Body of pancreas (tissue), 4 donors: ENCODE results near the gene YY1AP1. TPM values are rescaled to one million over a fixed set of nuclear protein-coding genes. Genes with fewer than 3 reads are reported as not detected.
A peak's percentile ranks its signal among the peaks of the same experiment; 100 is the strongest.
"Not testable (repeated sequence)": the region's sequence is repeated elsewhere in the genome, so short reads cannot be mapped to it uniquely, and the experiment has no call there.

Experiments
- ATAC-seq: fragments of 150-250 bp; one replicate; pipeline ENCODE4 v1.9.1; 2016
- DNase-seq, 4 donors: peaks; one replicate each; pipeline ENCODE4 v3.0.0-alpha.2; 2019
- H3K27ac ChIP-seq, 4 donors: fragments of 200-600 bp; sonication (generic); 1 replicate in 3 of 4; 2 replicates in 1 of 4; pipeline versions ENCODE4 v1.5.1 to v1.6.1; 2016 to 2019; ENCODE audit warnings: mild to moderate bottlenecking in 1 of 4, mixed read lengths in 1 of 4, moderate library complexity in 1 of 4
- H3K27me3 ChIP-seq, 2 donors: fragments of 200-600 bp; sonication (generic); one replicate each; pipeline ENCODE4 v1.6.0; 2016; ENCODE audit warnings: mild to moderate bottlenecking in 1 of 2
- H3K36me3 ChIP-seq, 2 donors: fragments of 200-600 bp; sonication (generic); replicated peaks in 1 of 2; 2 replicates each; pipeline ENCODE4 v1.5.1; 2016; ENCODE audit warnings: low read depth in 2 of 2; ENCODE audit not compliant: insufficient read depth in 1 of 2
- H3K4me1 ChIP-seq: fragments of 200-600 bp; sonication (generic); one replicate; pipeline ENCODE4 v1.6.0; 2016
- H3K4me3 ChIP-seq, 2 donors: fragments of 200-600 bp; sonication (generic); 1 replicate in 1 of 2; 2 replicates in 1 of 2; pipeline ENCODE4 v1.5.1; 2016 to 2019
- H3K9me3 ChIP-seq, 3 donors: fragments of 200-600 bp; sonication (generic); 1 replicate in 2 of 3; 2 replicates in 1 of 3; pipeline ENCODE4 v1.5.1; 2016
- POLR2A ChIP-seq, 3 donors: fragments of 450-650 bp; IDR thresholded peaks; one replicate each; pipeline ENCODE4 v1.6.1; 2016; ENCODE audit warnings: antibody characterized with exemption in 3 of 3, mild to moderate bottlenecking in 2 of 3
- WGBS, 2 donors: methylation state at CpG; one replicate each; pipeline ENCODE4 v1.1.5; 2017; 5-methylcytosine and 5-hydroxymethylcytosine counted together
- intact Hi-C: fragments of 100-400 bp; cut with DNase I; formaldehyde crosslinking; loops from one replicate; pipeline ENCODE4 v1.15.1; 2023
- total RNA-seq, 2 donors: library from RNA; depleted of rRNA; stranded (reverse); fragments of >200 nt; gene quantifications; one replicate each; pipeline ENCODE4 v1.1.0, GENCODE V29; 2016
- TF ChIP-seq, protein P1 (sequence below), 7 experiments: fragments of 450-650 bp in 4 of 7; fragments of 200-600 bp in 3 of 7; sonication (generic) in 3 of 7; IDR thresholded peaks; one replicate each; pipeline ENCODE4 v1.5.1; 2016 to 2019; ENCODE audit warnings: antibody characterized with exemption in 7 of 7

YY1AP1 gene
- total RNA-seq, 2 donors from 2014 or later = 40.5 to 90.6 TPM

DNA sequence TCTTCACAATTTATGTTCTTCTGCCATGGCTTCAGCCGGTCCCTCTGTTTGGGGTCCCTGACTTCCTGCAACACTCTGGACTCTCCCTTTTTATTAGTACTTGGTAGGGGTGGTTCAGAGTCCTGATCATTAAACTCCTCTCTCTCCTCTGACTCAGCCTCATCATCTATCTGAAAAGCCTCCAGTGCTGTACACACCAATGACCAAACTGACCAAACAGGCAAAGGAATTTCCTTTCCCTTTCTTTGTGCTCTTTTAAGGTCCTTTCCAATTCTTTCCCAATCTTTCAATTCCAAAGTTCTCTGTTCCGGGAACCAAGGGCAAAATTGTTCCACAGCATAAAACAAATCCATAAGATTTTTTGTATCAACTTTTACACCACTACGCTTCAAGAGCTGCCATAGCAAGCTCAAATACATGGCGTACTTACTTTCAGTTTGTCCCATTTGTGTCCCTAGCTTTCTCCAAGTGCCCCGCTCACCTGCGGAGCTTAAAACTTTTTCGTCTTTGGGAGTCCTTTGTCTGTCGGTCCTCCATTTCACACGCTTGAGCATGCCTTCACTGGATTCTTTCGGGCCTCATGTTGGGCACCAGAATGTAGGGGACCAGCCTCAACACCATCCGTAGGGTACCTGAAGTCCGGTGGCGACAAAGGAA, 9.9 kb upstream of the YY1AP1 start:
- peaks cover 21% of the 10 kb centered on the region for H3K4me1 ChIP-seq
- 93 to 95% methylated on average over 13 of the region's 13 CpGs for WGBS, 2 donors
- no peak overlapping the region for H3K4me3 ChIP-seq
- H3K27ac ChIP-seq = no peak overlapping the region
- no peaks in the 10 kb centered on the region for H3K27me3 ChIP-seq
- intact Hi-C loops = no loop called here
- TF ChIP-seq, protein P1, sequence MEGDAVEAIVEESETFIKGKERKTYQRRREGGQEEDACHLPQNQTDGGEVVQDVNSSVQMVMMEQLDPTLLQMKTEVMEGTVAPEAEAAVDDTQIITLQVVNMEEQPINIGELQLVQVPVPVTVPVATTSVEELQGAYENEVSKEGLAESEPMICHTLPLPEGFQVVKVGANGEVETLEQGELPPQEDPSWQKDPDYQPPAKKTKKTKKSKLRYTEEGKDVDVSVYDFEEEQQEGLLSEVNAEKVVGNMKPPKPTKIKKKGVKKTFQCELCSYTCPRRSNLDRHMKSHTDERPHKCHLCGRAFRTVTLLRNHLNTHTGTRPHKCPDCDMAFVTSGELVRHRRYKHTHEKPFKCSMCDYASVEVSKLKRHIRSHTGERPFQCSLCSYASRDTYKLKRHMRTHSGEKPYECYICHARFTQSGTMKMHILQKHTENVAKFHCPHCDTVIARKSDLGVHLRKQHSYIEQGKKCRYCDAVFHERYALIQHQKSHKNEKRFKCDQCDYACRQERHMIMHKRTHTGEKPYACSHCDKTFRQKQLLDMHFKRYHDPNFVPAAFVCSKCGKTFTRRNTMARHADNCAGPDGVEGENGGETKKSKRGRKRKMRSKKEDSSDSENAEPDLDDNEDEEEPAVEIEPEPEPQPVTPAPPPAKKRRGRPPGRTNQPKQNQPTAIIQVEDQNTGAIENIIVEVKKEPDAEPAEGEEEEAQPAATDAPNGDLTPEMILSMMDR (IDR thresholded peaks at IDR 0.05) = no peak
- TF ChIP-seq POLR2A (IDR thresholded peaks at IDR 0.05) = no peak
- no peaks in the 10 kb centered on the region for H3K9me3 ChIP-seq
- H3K36me3 ChIP-seq = no peaks in the 10 kb centered on the region
- ATAC-seq = no peak
- no peak for DNase-seq

DNA sequence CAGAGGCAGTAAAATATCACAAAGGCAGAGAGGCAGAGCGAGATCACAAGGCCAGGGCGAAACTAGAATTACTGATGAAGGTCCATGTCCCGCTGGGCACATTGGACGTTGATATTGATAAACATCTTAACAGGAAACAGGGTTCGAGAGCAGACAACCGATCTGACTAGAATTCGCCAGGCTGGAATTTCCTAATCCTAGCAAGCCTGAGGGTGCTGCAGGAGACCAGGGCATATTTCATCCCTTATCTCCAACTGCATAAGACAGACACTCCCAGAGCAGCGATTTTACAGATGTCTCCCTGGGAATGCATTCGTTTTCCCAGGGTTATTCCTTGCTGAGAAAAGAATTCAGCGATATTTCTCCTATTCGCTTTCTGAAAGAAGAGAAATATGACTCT, 9.0 kb upstream of the YY1AP1 start:
- H3K4me1 ChIP-seq = peaks cover 21% of the 10 kb centered on the region
- H3K27me3 ChIP-seq, DNase-seq, H3K27ac ChIP-seq, ATAC-seq, H3K9me3 ChIP-seq, H3K4me3 ChIP-seq, H3K36me3 ChIP-seq, intact Hi-C loops: not testable (repeated sequence)
- 86 to 88% methylated on average over 11 of the region's 11 CpGs for WGBS, 2 donors

- 95 to 96% methylated on average over 7 to 10 of the region's 10 CpGs for WGBS, 2 donors
- no peak overlapping the region for H3K4me3 ChIP-seq
- H3K27ac ChIP-seq = no peak overlapping the region
- ATAC-seq = no peak
- no peaks in the 10 kb centered on the region for H3K9me3 ChIP-seq
- intact Hi-C loops = no loop called here
- H3K4me1 ChIP-seq = peaks cover 21% of the 10 kb centered on the region
- no peak for TF ChIP-seq POLR2A (IDR thresholded peaks at IDR 0.05)
- TF ChIP-seq, protein P1 (IDR thresholded peaks at IDR 0.05) = no peak
- no peaks in the 10 kb centered on the region for H3K36me3 ChIP-seq
- H3K27me3 ChIP-seq = no peaks in the 10 kb centered on the region
- DNase-seq = no peak
Measured at GRCh38 chr1:155697046-155697445, 8.5 kb upstream of the YY1AP1 start.

- no peak for DNase-seq
- H3K27me3 ChIP-seq = no peaks in the 10 kb centered on the region
- H3K36me3 ChIP-seq = peaks cover 0 to 5% of the 10 kb centered on the region in 2 donors
- ATAC-seq = no peak
- H3K4me1 ChIP-seq = peaks cover 21% of the 10 kb centered on the region
- no peak for TF ChIP-seq POLR2A (IDR thresholded peaks at IDR 0.05)
- TF ChIP-seq, protein P1 (IDR thresholded peaks at IDR 0.05) = no peak
- H3K9me3 ChIP-seq = no peaks in the 10 kb centered on the region
- intact Hi-C loops = no loop called here
- no peak overlapping the region for H3K4me3 ChIP-seq
- H3K27ac ChIP-seq = no peak overlapping the region
Measured at GRCh38 chr1:155696524-155696923, 8.0 kb upstream of the YY1AP1 start.

DNA sequence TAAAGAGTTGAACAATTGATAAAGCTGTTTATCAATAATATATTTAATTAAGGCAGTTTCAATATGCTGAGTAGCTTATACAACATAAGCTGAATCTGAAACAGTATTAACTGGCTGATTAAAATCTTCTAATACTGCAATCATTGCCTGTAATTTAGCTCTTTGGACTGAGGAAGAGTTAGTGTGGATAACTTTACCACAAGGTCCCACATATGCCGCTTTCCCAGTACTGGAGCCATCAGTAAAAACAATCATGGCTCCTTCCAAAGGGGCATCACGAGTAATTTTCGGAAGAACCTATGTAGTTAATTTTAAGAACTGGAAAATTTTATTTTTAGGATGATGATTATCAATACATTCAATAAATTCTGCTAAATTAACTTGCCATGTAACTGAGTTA, 7.0 kb upstream of the YY1AP1 start:
- intact Hi-C loops = no loop called here
- DNase-seq (no peak), ATAC-seq (no peak)
- peaks cover 0 to 8% of the 10 kb centered on the region in 2 donors for H3K36me3 ChIP-seq
- no peaks in the 10 kb centered on the region for H3K9me3 ChIP-seq
- peak overlapping the region; percentile 21 to 66 (median 48) for H3K27ac ChIP-seq
- 46 to 51% methylated on average over 3 of the region's 3 CpGs for WGBS, 2 donors
- H3K4me1 ChIP-seq = peaks cover 27% of the 10 kb centered on the region
- no peak overlapping the region for H3K4me3 ChIP-seq
- no peaks in the 10 kb centered on the region for H3K27me3 ChIP-seq
- TF ChIP-seq, protein P1 (IDR thresholded peaks at IDR 0.05) = no peak
- TF ChIP-seq POLR2A (IDR thresholded peaks at IDR 0.05) = no peak
